GM12878 (cell line): ENCODE results near the gene RGS2. TPM values are rescaled to one million over a fixed set of nuclear protein-coding genes. Genes with fewer than 3 reads are reported as not detected.

ENCODE experiments used
- ATAC-seq: fragments of 200-7000 bp; cut with Tn5 transposase; 3 replicates; pipeline ENCODE4 v1.9.1; 2020; ENCODE audit warnings: mild to moderate bottlenecking, moderate library complexity
- BruUV-seq: library from RNA; stranded (reverse); fragments of 400-500 nt; replicated peaks from 2 replicates; lab custom pipeline; 2021; lab: Mats Ljungman, UMichigan
- CTCF ChIA-PET: fragments of 300-600 bp; sonication (Branson Sonifier 250); formaldehyde crosslinking; extraction: SDS; loops from one replicate; lab custom pipeline; 2021; ENCODE audit warnings: inconsistent platforms; lab: Yijun Ruan, JAX
- POLR2A ChIA-PET: fragments of 350-600 bp; formaldehyde crosslinking; extraction: SDS; loops from one replicate; lab custom pipeline; 2021; ENCODE audit warnings: inconsistent platforms; lab: Charles Lee
- RAD21 ChIA-PET: fragments of 300-600 bp; sonication (Branson Sonifier 250); formaldehyde crosslinking; loops from one replicate; lab custom pipeline; 2023; ENCODE audit warnings: antibody characterized with exemption; ENCODE audit not compliant: unreplicated experiment; lab: Charles Lee
- SMC1A ChIA-PET: fragments of 300-600 bp; sonication (Branson Sonifier 250); formaldehyde crosslinking; loops from one replicate; lab custom pipeline; 2023; ENCODE audit not compliant: unreplicated experiment, uncharacterized antibody; lab: Charles Lee
- DNase-seq: peaks from one replicate; pipeline ENCODE4 v3.0.0-alpha.2; 2011; ENCODE audit warnings: low read depth, low spot score
- FAIRE-seq: peaks from 3 replicates; lab custom pipeline; 2011; peaks lifted over from hg19 to GRCh38; lab: Jason Lieb, UNC
- H2AFZ ChIP-seq: 2 replicates; pipeline ENCODE4 v1.6.0; 2011; ENCODE audit warnings: low read depth, low read length, control low read depth; ENCODE audit not compliant: control insufficient read depth
- H3K27ac ChIP-seq: 2 replicates; pipeline ENCODE4 v1.5.1; 2011; ENCODE audit warnings: control low read depth; ENCODE audit not compliant: control insufficient read depth, insufficient read depth
- H3K27me3 ChIP-seq, 2 experiments: replicated peaks in 1 of 2; 2 replicates each; pipeline versions ENCODE4 v1.6.0 to v1.6.1; 2011; ENCODE audit warnings: low read length in 1 of 2; ENCODE audit not compliant: control insufficient read depth in 2 of 2, insufficient read depth in 2 of 2
- H3K36me3 ChIP-seq, 2 experiments: 2 replicates each; pipeline ENCODE4 v1.5.1; 2011; ENCODE audit warnings: low read length in 1 of 2; ENCODE audit not compliant: control insufficient read depth in 2 of 2, insufficient read depth in 2 of 2
- H3K4me1 ChIP-seq: 2 replicates; pipeline ENCODE4 v1.6.1; 2011; ENCODE audit warnings: mild to moderate bottlenecking, low read length, moderate library complexity, mixed read lengths; ENCODE audit not compliant: control insufficient read depth, insufficient read depth
- H3K4me2 ChIP-seq: 2 replicates; pipeline ENCODE4 v1.6.0; 2011; ENCODE audit warnings: control low read depth; ENCODE audit not compliant: control insufficient read depth, insufficient read depth
- H3K4me3 ChIP-seq: fragments of 200-600 bp; sonication (generic); 2 replicates; pipeline ENCODE4 v1.5.1; 2016
- H3K79me2 ChIP-seq: 2 replicates; pipeline ENCODE4 v1.6.0; 2011; ENCODE audit warnings: low read length; ENCODE audit not compliant: control insufficient read depth, insufficient read depth
- H3K9ac ChIP-seq: 2 replicates; pipeline ENCODE4 v1.8.0; 2011; ENCODE audit warnings: low read length, control low read depth, mixed read lengths; ENCODE audit not compliant: control insufficient read depth, insufficient read depth
- H3K9me3 ChIP-seq: replicated peaks from 3 replicates; pipeline ENCODE4 v1.5.1; 2011; ENCODE audit warnings: mild to moderate bottlenecking, low read length; ENCODE audit not compliant: control insufficient read depth, insufficient read depth
- H4K20me1 ChIP-seq: 2 replicates; pipeline ENCODE4 v1.6.0; 2011; ENCODE audit not compliant: control insufficient read depth, insufficient read depth
- ASH2L ChIP-seq: fragments of 300-600, 200-600 bp; sonication (generic); IDR thresholded peaks from 2 replicates; pipeline ENCODE4 v1.6.1; 2017; ENCODE audit warnings: low read depth, mild to moderate bottlenecking, borderline replicate concordance
- BRCA1 ChIP-seq: IDR thresholded peaks from 2 replicates; pipeline ENCODE4 v1.6.1; 2011; ENCODE audit warnings: low read depth, low read length, improper control_type of control experiment
- CHD4 ChIP-seq: fragments of 200-600 bp; sonication (generic); IDR thresholded peaks from 2 replicates; pipeline ENCODE4 v1.6.1; 2016; ENCODE audit warnings: mild to moderate bottlenecking
- MXI1 ChIP-seq: fragments of 150-350 bp; IDR thresholded peaks from 2 replicates; pipeline ENCODE4 v1.6.1; 2011; ENCODE audit warnings: low read depth, mild to moderate bottlenecking, inconsistent platforms, low read length, improper control_type of control experiment
- POLR2A ChIP-seq: IDR thresholded peaks from 2 replicates; pipeline ENCODE4 v1.6.1; 2011; ENCODE audit warnings: low read depth, mild to moderate bottlenecking, low read length
- REST ChIP-seq: IDR thresholded peaks from 2 replicates; pipeline ENCODE4 v1.6.1; 2012; ENCODE audit warnings: mild to moderate bottlenecking, low read depth, low read length
- SREBF2 ChIP-seq: IDR thresholded peaks from 2 replicates; pipeline ENCODE4 v1.6.1; 2012; ENCODE audit warnings: mild to moderate bottlenecking, low read length
- WGBS: methylation state at CpG from one replicate; pipeline ENCODE4 v1.1.6; 2016; ENCODE audit warnings: low lambda C conversion rate; ENCODE audit not compliant: insufficient replicate concordance, insufficient coverage; ENCODE audit errors: missing lambda C conversion rate; 5-methylcytosine and 5-hydroxymethylcytosine counted together
- in situ Hi-C: fragments of 300-500 bp; cut with MboI; formaldehyde crosslinking; loops from 9 replicates; pipeline ENCODE4 v1.14.3; 2018; ENCODE audit warnings: mixed read lengths
- intact Hi-C: fragments of 100-400 bp; cut with micrococcal nuclease; formaldehyde crosslinking; loops from one replicate; pipeline ENCODE4 v1.14.2; 2022; ENCODE audit not compliant: unreplicated experiment
- polyA plus RNA-seq, 11 experiments: library from polyadenylated mRNA; depleted of rRNA in 4 of 11; unstranded in 6 of 11; stranded (reverse) in 5 of 11; fragments of >200 nt; fragmentation: Nextera tagmentation in 4 of 11; fragmentation: Illumina TruSeq in 1 of 11; extraction: Ambion mirVana in 4 of 11; extraction: Trizol in 1 of 11; gene quantifications; 1 replicate in 1 of 11; 2 replicates in 10 of 11; pipeline versions ENCODE4 v1.2.1 to v1.2.3, GENCODE V29; 2011 to 2016; ENCODE audit warnings: inconsistent platforms in 2 of 11, missing spikeins in 2 of 11, low read depth in 1 of 11
- total RNA-seq, 4 experiments: library from RNA; depleted of rRNA in 3 of 4; stranded (reverse); fragments of >200 nt in 3 of 4; fragmentation: Illumina TruSeq in 1 of 4; extraction: Trizol in 1 of 4; gene quantifications; 2 replicates each; pipeline versions ENCODE4 v1.2.1 to v1.2.3, GENCODE V29; 2013 to 2021
- TF ChIP-seq, protein P1 (sequence below): fragments of 450-650 bp; IDR thresholded peaks from 2 replicates; pipeline ENCODE4 v1.6.1; 2017; ENCODE audit warnings: antibody characterized with exemption, mild to moderate bottlenecking, moderate library complexity
- TF ChIP-seq, protein P2 (sequence below): fragments of 450-650 bp; formaldehyde crosslinking; IDR thresholded peaks from 2 replicates; pipeline ENCODE4 v1.4.0; 2022; ENCODE audit warnings: mild to moderate bottlenecking, moderate library complexity

The RGS2 gene
- total and polyA plus RNA-seq, 10 of the 15 experiments (the other 5 are each of a cell fraction or from before 2014, with no cell fraction given): 0.27 to 2.3 (median 0.98) TPM

GRCh38 chr1:192793983-192794767, 14.7 kb upstream of the RGS2 start:
- Histone ChIP-seq H3K9me3 (no peaks in the 10 kb centered on the region), H2AFZ (no peak overlapping the region), H3K36me3 (no peaks in the 10 kb centered on the region), H3K27ac (no peak overlapping the region), H3K9ac (no peak overlapping the region), H3K79me2 (no peaks in the 10 kb centered on the region), H3K27me3 (no peaks in the 10 kb centered on the region), H3K4me3 (no peak overlapping the region), H4K20me1 (no peaks in the 10 kb centered on the region), H3K4me2 (no peak overlapping the region), H3K4me1 (no peaks in the 10 kb centered on the region)
- FAIRE-seq (no peak), ATAC-seq (no peak), DNase-seq (no peak)
- intact Hi-C loops: no loop called here
- SMC1A ChIA-PET: no interaction called here
- no TSS peak for BruUV-seq
- RAD21 ChIA-PET: interaction anchor here (0.6 kb wide), 1 partner anchor 344 kb away, joined by 4 read pairs; no protein-coding TSS in a partner anchor
- POLR2A ChIA-PET: no interaction called here
- CTCF ChIA-PET: no interaction called here
- in situ Hi-C loops: no loop called here
- 50% methylated on average over 2 of the region's 2 CpGs for WGBS
- no peak for TF ChIP-seq CHD4
- no peak for TF ChIP-seq SREBF2
- no peak for TF ChIP-seq BRCA1
- TF ChIP-seq, protein P1, sequence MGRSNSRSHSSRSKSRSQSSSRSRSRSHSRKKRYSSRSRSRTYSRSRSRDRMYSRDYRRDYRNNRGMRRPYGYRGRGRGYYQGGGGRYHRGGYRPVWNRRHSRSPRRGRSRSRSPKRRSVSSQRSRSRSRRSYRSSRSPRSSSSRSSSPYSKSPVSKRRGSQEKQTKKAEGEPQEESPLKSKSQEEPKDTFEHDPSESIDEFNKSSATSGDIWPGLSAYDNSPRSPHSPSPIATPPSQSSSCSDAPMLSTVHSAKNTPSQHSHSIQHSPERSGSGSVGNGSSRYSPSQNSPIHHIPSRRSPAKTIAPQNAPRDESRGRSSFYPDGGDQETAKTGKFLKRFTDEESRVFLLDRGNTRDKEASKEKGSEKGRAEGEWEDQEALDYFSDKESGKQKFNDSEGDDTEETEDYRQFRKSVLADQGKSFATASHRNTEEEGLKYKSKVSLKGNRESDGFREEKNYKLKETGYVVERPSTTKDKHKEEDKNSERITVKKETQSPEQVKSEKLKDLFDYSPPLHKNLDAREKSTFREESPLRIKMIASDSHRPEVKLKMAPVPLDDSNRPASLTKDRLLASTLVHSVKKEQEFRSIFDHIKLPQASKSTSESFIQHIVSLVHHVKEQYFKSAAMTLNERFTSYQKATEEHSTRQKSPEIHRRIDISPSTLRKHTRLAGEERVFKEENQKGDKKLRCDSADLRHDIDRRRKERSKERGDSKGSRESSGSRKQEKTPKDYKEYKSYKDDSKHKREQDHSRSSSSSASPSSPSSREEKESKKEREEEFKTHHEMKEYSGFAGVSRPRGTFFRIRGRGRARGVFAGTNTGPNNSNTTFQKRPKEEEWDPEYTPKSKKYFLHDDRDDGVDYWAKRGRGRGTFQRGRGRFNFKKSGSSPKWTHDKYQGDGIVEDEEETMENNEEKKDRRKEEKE: no peak
- no peak for TF ChIP-seq ASH2L
- TF ChIP-seq REST: no peak
- TF ChIP-seq, protein P2, sequence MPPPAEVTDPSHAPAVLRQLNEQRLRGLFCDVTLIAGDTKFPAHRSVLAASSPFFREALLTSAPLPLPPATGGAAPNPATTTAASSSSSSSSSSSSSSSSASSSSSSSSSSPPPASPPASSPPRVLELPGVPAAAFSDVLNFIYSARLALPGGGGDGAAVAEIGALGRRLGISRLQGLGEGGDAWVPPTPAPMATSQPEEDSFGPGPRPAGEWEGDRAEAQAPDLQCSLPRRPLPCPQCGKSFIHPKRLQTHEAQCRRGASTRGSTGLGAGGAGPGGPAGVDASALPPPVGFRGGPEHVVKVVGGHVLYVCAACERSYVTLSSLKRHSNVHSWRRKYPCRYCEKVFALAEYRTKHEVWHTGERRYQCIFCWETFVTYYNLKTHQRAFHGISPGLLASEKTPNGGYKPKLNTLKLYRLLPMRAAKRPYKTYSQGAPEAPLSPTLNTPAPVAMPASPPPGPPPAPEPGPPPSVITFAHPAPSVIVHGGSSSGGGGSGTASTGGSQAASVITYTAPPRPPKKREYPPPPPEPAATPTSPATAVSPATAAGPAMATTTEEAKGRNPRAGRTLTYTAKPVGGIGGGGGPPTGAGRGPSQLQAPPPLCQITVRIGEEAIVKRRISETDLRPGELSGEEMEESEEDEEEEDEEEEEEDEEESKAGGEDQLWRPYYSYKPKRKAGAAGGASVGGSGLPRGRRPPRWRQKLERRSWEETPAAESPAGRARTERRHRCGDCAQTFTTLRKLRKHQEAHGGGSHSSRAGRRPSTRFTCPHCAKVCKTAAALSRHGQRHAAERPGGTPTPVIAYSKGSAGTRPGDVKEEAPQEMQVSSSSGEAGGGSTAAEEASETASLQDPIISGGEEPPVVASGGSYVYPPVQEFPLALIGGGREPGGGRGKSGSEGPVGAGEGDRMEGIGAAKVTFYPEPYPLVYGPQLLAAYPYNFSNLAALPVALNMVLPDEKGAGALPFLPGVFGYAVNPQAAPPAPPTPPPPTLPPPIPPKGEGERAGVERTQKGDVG (CRISPR knock-in tag): no peak
- no peak for TF ChIP-seq MXI1
- TF ChIP-seq POLR2A: no peak
